Nephron (organoid): ENCODE results near the gene AXIN1.

ENCODE experiments used
- H3K27ac Mint-ChIP-seq, 3 experiments: 2 replicates each; pipeline ENCODE4 v1.8.0; 2020; ENCODE audit warnings: mixed read lengths in 3 of 3, mild to moderate bottlenecking in 2 of 3, moderate library complexity in 1 of 3
- H3K27me3 Mint-ChIP-seq: 2 replicates; pipeline ENCODE4 v1.8.0; 2021; ENCODE audit warnings: low read depth, mild to moderate bottlenecking, moderate library complexity, mixed read lengths
- H3K36me3 Mint-ChIP-seq: 2 replicates; pipeline ENCODE4 v1.8.0; 2020; ENCODE audit warnings: low read depth, mixed read lengths
- H3K4me1 Mint-ChIP-seq: 2 replicates; pipeline ENCODE4 v1.8.0; 2020; ENCODE audit warnings: mixed read lengths
- H3K4me3 Mint-ChIP-seq, 3 experiments: 2 replicates each; pipeline ENCODE4 v1.8.0; 2020; ENCODE audit warnings: mild to moderate bottlenecking in 3 of 3, mixed read lengths in 3 of 3, moderate library complexity in 2 of 3
- H3K9me3 Mint-ChIP-seq: 2 replicates; pipeline ENCODE4 v1.8.0; 2020; ENCODE audit warnings: mixed read lengths
- CTCF ChIP-seq, 3 experiments: fragments of 200-600 bp; sonication (generic); IDR thresholded peaks; one replicate each; pipeline ENCODE4 v1.5.0; 2021; ENCODE audit warnings: antibody characterized with exemption in 3 of 3; ENCODE audit not compliant: unreplicated experiment in 3 of 3

AXIN1 gene

DNA sequence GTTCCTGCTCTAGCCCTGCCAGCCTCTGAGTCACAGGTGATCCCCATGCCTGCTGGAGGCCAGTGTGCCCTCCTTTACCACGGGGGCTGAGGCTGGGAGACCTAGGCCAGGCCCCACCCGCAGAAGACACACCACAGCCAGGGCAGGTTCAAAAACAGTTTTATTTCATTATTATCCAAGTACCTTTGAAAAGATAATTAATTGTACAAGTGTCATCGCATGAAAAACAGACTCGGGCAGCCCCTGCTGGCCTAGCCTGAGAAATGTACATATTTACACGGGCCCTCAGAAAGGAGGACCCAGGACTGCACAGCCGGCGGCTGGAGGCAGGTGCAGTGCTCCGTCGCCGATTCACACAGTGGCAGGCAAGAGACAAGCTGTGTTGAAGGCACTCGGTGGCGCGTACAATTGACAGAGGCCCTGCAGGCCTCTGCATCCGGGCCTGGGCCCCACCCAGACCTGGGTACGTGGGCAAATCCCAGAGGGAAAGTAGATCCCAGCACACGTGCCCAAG is 65.2 kb downstream of the AXIN1 start:
- Mint-ChIP-seq H3K27ac (no peak overlapping the region), H3K4me3 (no peak overlapping the region), H3K9me3 (no peaks in the 10 kb centered on the region), H3K4me1 (no peaks in the 10 kb centered on the region), H3K36me3 (peaks cover 18% of the 10 kb centered on the region), H3K27me3 (no peaks in the 10 kb centered on the region)
- TF ChIP-seq CTCF (IDR thresholded peaks at IDR 0.05; ENCODE audit: unreplicated experiment in 3 of 3): no peak

GRCh38 chr16:286491-287297 is 65.8 kb downstream of the AXIN1 start:
- Mint-ChIP-seq H3K36me3 (peaks cover 18% of the 10 kb centered on the region), H3K27me3 (peaks cover 4% of the 10 kb centered on the region), H3K4me3 (no peak overlapping the region), H3K4me1 (no peaks in the 10 kb centered on the region), H3K27ac (no peak overlapping the region), H3K9me3 (no peaks in the 10 kb centered on the region)
- no peak for TF ChIP-seq CTCF (IDR thresholded peaks at IDR 0.05; ENCODE audit: unreplicated experiment in 3 of 3)

DNA sequence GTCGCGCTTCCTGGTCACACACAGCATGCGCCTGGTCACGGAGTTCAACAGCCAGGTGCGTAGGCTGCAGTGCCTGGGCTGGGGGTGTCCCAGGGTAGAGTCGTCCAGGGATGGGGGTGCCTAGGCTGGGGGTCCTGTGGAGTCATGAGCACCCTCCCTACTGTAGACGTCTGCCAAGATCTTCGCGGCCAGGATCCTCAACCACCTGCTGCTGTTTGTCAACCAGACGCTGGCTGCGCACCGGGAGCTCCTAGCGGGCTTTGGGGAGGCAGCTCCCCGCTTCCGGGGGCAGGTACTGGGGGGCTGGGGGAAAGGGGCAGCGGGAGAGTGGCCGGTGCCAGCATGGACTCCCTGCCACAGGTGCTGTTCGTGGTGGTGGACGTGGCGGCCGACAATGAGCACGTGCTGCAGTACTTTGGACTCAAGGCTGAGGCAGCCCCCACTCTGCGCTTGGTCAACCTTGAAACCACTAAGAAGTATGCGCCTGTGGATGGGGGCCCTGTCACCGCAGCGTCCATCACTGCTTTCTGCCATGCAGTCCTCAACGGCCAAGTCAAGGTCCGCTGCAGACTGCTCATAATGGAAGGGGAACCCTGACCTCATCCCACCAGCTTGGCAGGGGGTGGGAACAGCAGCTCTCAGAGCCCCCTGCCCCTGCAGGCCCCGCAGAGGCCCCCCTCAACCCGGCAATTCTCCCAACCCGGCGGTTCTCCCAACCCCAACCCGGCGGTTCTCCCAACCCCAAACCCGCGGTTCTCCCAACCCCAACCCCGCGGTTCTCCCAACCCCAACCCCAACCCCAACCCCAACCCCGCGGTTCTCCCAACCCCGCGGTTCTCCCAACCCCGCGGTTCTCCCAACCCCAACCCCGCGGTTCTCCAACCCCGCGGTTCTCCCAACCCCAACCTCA is 67.1 kb downstream of the AXIN1 start:
- H3K36me3 Mint-ChIP-seq: peaks cover 18% of the 10 kb centered on the region
- no peak overlapping the region for H3K4me3 Mint-ChIP-seq
- no peaks in the 10 kb centered on the region for H3K9me3 Mint-ChIP-seq

GRCh38 chr16:284204-285120 is 68.1 kb downstream of the AXIN1 start:
- Mint-ChIP-seq H3K27ac (no peak overlapping the region), H3K4me3 (no peak overlapping the region), H3K4me1 (no peaks in the 10 kb centered on the region), H3K36me3 (peaks cover 18% of the 10 kb centered on the region), H3K27me3 (peaks cover 18% of the 10 kb centered on the region), H3K9me3 (no peaks in the 10 kb centered on the region)
- no peak for TF ChIP-seq CTCF (IDR thresholded peaks at IDR 0.05; ENCODE audit: unreplicated experiment in 3 of 3)

More for the DNA sequence above, 67.1 kb downstream of the AXIN1 start:
- no peak for TF ChIP-seq CTCF (IDR thresholded peaks at IDR 0.05; ENCODE audit: unreplicated experiment in 3 of 3)
- H3K27ac Mint-ChIP-seq: no peak overlapping the region
- H3K27me3 Mint-ChIP-seq: peaks cover 13% of the 10 kb centered on the region
- H3K4me1 Mint-ChIP-seq: no peaks in the 10 kb centered on the region

DNA sequence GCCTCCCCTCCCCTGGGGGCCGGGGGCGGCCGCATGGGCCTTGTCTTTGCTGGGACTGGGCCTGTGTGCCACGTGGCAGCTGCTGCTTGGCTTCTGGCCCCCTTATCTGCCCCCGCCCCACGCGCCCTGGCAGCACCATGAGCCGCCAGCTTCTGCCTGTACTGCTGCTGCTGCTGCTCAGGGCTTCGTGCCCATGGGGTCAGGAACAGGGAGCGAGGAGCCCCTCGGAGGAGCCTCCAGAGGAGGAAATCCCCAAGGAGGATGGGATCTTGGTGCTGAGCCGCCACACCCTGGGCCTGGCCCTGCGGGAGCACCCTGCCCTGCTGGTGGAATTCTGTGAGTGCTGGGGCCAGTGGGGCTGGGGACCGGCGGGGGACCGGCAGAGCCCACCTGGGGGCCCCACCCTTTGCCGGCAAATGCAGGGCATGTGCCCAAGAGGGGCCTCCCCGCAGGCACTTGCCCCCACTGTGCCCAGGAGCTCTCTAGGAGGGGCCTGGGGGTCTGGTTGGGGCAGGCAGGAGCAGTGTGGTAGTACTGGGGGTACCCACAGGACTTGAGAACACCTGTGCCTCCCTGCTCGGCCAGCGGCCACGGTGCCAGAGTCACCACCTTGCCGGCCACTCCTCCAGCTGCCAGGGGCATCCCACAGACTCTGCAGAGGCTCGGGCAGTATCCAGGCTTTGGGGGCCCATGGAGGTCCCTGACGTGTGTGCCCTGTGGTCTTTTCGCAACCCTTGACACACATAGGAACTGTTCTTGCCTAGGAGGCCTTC is 69.3 kb downstream of the AXIN1 start, which contains the start of gene PDIA2:
PDIA2 (plus strand) TSS at position 132 of the 773 bp plus-strand sequence; CDS start at position 138, 6 bp downstream.
- Mint-ChIP-seq H3K27me3 (peaks cover 30% of the 10 kb centered on the region), H3K36me3 (peaks cover 17% of the 10 kb centered on the region), H3K4me1 (no peaks in the 10 kb centered on the region), H3K27ac (no peak within 1 kb of the TSS), H3K4me3 (no peak within 1 kb of the TSS), H3K9me3 (no peaks in the 10 kb centered on the region)
- TF ChIP-seq CTCF (IDR thresholded peaks at IDR 0.05; ENCODE audit: unreplicated experiment in 3 of 3): no peak
